Cardiac septum (tissue), 1 donor: Measurements from ENCODE around the gene ZZZ3. TPM values are rescaled to one million over a fixed set of nuclear protein-coding genes. Genes with fewer than 3 reads are reported as not detected.

Source experiments
- total RNA-seq: library from RNA; stranded (reverse); fragmentation: NEBNext Ultra II Directional; extraction: Animal tissue kit (Norgen Biotek cat#: 25700); gene quantifications from one replicate; pipeline ENCODE4 v1.2.1, GENCODE V29; 2021
- donor health status: DM: no; HTN: no; CAD: no.

ZZZ3 gene
- total RNA-seq, 1 donor from 2014 or later: 35.1 TPM

Other genes with a start within 250 kb of the ZZZ3 start
- 26.3 TPM for gene USP33, start 77.2 kb upstream of the ZZZ3 start, total RNA-seq
- 11.1 TPM for gene MIGA1, start 97.0 kb upstream of the ZZZ3 start, total RNA-seq
- 532 TPM for gene NEXN, start 206.0 kb upstream of the ZZZ3 start, total RNA-seq